ENCODE data around the gene SIAE.

SIAE gene

GRCh38 chr11:124716591-124716990 is 43.1 kb upstream of the SIAE start:
- TF ChIP-seq ESRRG (CRISPR knock-in tag; IDR thresholded peaks at IDR 0.05) = no peak
- TF ChIP-seq CSRNP3 (CRISPR knock-in tag; IDR thresholded peaks at IDR 0.05) = no peak
- no peak for TF ChIP-seq GLIS3 (CRISPR knock-in tag; IDR thresholded peaks at IDR 0.05)
- TF ChIP-seq ZFP3 (CRISPR knock-in tag; IDR thresholded peaks at IDR 0.05) = no peak
- TF ChIP-seq ZNF565 (CRISPR knock-in tag; conservative IDR thresholded peaks at IDR 0.05; ENCODE audit: low read depth) = no peak
- TF ChIP-seq OSR1 (CRISPR knock-in tag; IDR thresholded peaks at IDR 0.05) = no peak
- ATAC-seq = no peak

- ATAC-seq = no peak
Measured at GRCh38 chr11:124712392-124712791, 38.9 kb upstream of the SIAE start.

GRCh38 chr11:124707829-124708228 is 34.3 kb upstream of the SIAE start:
- no peak for TF ChIP-seq ZC3H10 (CRISPR knock-in tag; IDR thresholded peaks at IDR 0.05)
- no peak for ATAC-seq

More at GRCh38 chr11:124712392-124712791, 38.9 kb upstream of the SIAE start:
- TF ChIP-seq ZFP3 (CRISPR knock-in tag; IDR thresholded peaks at IDR 0.05) = no peak
- TF ChIP-seq ZFP30 (CRISPR knock-in tag; IDR thresholded peaks at IDR 0.05) = no peak
- TF ChIP-seq SNAI2 (CRISPR knock-in tag; IDR thresholded peaks at IDR 0.05) = no peak
- no peak for TF ChIP-seq POU6F1 (CRISPR knock-in tag; IDR thresholded peaks at IDR 0.05; ENCODE audit: borderline replicate concordance, low read depth)
- TF ChIP-seq ZNF8 (CRISPR knock-in tag; IDR thresholded peaks at IDR 0.05) = no peak
- TF ChIP-seq BACH2 (CRISPR knock-in tag; IDR thresholded peaks at IDR 0.05; ENCODE audit: borderline replicate concordance) = no peak
- TF ChIP-seq ARNTL (CRISPR knock-in tag; IDR thresholded peaks at IDR 0.05; ENCODE audit: borderline replicate concordance, low read depth) = no peak

GRCh38 chr11:124700028-124700427 is 26.5 kb upstream of the SIAE start:
- ATAC-seq = no peak
- TF ChIP-seq SNAI2 (CRISPR knock-in tag; IDR thresholded peaks at IDR 0.05) (no peak), TOX (CRISPR knock-in tag; IDR thresholded peaks at IDR 0.05; ENCODE audit: borderline replicate concordance) (no peak), ZNF70 (CRISPR knock-in tag; IDR thresholded peaks at IDR 0.05) (no peak), ESRRG (CRISPR knock-in tag; IDR thresholded peaks at IDR 0.05) (no peak), ZNF565 (CRISPR knock-in tag; conservative IDR thresholded peaks at IDR 0.05; ENCODE audit: low read depth) (no peak), ZFP3 (CRISPR knock-in tag; IDR thresholded peaks at IDR 0.05) (no peak), BACH2 (CRISPR knock-in tag; IDR thresholded peaks at IDR 0.05; ENCODE audit: borderline replicate concordance) (no peak), CSDC2 (CRISPR knock-in tag; IDR thresholded peaks at IDR 0.05) (no peak), POU6F1 (CRISPR knock-in tag; IDR thresholded peaks at IDR 0.05; ENCODE audit: borderline replicate concordance, low read depth) (no peak), GLIS3 (CRISPR knock-in tag; IDR thresholded peaks at IDR 0.05) (no peak), PATZ1 (CRISPR knock-in tag; IDR thresholded peaks at IDR 0.05; ENCODE audit: borderline replicate concordance) (no peak), TCF4 (CRISPR knock-in tag; IDR thresholded peaks at IDR 0.05; ENCODE audit: borderline replicate concordance) (no peak), OSR1 (CRISPR knock-in tag; IDR thresholded peaks at IDR 0.05) (no peak), PPARA (CRISPR knock-in tag; IDR thresholded peaks at IDR 0.05; ENCODE audit: borderline replicate concordance) (no peak), ZFP30 (CRISPR knock-in tag; IDR thresholded peaks at IDR 0.05) (no peak), CREB5 (CRISPR knock-in tag; IDR thresholded peaks at IDR 0.05; ENCODE audit: low read depth) (no peak), ZNF8 (CRISPR knock-in tag; IDR thresholded peaks at IDR 0.05) (no peak), ISL1 (CRISPR knock-in tag; IDR thresholded peaks at IDR 0.05) (no peak), RARB (CRISPR knock-in tag; IDR thresholded peaks at IDR 0.05) (no peak), ARNTL (CRISPR knock-in tag; IDR thresholded peaks at IDR 0.05; ENCODE audit: borderline replicate concordance, low read depth) (no peak)

Measured in SK-N-SH treated with all-trans-retinoic acid at 6 μM for 48 hours (cell line).